OCI-M2 (cell line): Measurements from ENCODE around the gene PCED1B.
"Not testable (repeated sequence)": the region's sequence is repeated elsewhere in the genome, so short reads cannot be mapped to it uniquely, and the experiment has no call there.

Experiments used
- DNase-seq: peaks from one replicate; lab custom pipeline; 2025; ENCODE audit not compliant: unreplicated experiment; lab: John Stamatoyannopoulos, UW

Gene PCED1B, protein sequence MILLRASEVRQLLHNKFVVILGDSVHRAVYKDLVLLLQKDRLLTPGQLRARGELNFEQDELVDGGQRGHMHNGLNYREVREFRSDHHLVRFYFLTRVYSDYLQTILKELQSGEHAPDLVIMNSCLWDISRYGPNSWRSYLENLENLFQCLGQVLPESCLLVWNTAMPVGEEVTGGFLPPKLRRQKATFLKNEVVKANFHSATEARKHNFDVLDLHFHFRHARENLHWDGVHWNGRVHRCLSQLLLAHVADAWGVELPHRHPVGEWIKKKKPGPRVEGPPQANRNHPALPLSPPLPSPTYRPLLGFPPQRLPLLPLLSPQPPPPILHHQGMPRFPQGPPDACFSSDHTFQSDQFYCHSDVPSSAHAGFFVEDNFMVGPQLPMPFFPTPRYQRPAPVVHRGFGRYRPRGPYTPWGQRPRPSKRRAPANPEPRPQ

DNA sequence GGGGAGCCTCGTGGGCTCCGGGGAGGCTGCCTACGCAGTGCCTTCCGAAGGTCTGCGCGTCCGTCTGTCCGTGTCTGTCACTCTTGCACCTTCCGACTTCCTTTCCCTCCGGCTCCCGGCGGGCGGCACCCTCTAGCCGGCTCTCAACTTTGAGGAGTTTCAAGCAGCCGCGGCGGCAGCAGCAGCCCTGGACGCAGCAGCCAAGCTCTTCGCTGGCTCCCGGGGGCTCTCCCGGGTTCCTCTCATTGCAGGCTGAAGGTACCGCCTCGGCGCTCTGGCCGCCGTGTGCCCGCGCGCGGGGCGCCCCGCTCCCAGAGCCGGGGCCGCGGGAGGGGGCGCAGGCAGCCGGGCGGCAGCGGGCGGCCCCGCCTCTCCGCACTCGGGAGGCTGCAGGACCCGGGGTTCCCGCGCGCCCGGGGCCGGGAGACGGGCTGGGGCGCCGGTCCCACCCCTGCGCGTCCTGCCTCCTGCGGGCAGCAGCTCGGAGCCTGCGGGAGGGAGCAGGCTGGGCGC is at the start of gene PCED1B, which contains the start of gene AMIGO2:
Gene PCED1B (plus strand): TSS at position 154 of the 513 bp plus-strand sequence. CDS start 155,443 bp downstream, outside the sequence.
Gene AMIGO2 (minus strand): TSS at position 492 of the 513 bp plus-strand sequence. CDS start 957 bp downstream, outside the sequence.
- DNase-seq = no peak

DNA sequence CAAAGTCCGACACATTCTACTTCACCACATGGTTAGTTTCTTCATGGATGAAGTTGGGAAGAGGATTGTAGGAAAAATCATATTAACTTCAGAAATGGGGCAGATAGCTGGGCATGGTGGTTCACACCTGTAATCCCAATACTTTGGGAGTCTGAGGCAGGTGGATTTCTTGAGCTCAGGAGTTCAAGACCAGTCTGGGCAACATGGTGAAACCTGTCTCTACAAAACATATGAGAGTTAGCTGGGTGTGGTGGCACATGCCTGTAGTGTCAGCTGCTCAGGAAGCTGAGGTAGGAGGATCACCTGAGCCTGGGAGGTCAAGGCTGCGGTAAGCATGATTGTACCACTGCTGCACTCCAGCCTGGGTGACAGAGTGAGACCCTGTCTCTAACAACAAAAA is 49.5 kb upstream of the PCED1B start:
- DNase-seq = no peak

DNA sequence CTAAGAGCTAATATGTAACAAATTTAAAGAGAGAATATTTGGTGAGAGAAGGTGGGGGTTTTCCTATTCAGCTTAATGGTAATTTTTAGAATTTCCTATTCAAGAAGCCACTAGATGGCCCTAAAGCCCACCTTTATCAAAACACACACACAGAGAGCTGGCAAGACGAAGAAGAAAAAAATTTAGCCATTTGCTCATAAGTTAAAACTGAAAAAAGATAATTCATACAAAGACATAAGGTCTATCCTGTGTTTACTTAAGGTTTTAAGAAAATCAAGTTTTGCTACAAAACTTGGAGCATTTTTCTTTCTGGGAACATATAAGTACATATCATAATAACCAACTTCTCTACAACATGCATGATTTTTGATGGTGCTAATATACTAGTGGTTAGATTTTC is 46.8 kb upstream of the PCED1B start:
- no peak for DNase-seq

DNA sequence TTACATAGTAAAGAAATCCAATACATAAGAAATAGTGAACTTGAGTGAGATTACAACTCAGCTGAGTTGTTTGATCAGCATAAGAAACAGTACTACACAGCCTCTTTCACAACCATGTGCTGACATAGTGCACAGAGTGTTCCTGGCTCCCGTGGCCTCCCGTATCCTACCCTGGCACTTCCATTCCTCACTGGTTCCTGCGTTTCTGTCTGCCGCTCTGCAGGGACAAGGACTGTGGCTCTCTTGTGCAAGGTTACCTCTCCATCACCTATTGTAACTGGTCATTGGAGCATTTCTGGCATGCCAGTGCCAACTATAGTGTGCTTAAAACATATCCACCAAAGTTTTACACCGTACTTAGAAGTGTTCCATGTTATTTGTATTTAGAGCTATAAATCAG is 46.3 kb upstream of the PCED1B start:
- no peak for DNase-seq

DNA sequence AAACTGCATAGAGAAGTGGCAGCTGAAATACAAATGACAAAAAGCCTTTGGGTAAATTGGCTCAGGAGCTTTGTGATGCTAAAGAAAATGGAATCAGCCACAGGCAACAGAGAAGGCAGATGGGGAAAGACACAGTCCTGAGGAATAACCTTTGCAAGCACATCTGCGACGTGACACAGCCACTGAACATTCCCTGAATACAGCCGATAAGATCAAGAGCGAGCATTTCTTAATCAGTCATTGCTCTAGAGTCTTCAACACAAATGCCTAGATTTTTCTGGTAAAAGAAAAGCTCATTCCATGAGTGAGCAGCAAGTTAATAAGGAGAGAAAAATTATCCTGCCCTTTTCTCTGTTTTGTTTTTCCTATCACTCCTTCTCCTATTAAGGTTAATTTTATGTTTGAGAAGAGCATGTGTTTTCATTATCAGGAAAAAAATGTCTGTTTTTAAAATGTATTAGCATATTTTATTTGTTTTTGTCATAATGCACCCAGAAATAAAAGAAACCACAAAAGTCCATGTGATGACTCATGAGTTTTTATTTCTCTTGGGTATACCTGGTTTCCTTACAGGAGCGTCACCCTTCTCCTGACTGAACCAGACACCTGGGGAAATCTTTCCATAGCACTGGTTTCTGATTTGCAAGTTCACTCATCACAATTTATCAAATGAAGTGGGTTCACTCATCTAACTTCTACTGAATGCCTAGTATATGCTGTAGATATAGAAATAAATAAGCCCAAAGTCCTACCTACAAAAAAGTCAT is 45.4 kb upstream of the PCED1B start:
- no peak for DNase-seq

DNA sequence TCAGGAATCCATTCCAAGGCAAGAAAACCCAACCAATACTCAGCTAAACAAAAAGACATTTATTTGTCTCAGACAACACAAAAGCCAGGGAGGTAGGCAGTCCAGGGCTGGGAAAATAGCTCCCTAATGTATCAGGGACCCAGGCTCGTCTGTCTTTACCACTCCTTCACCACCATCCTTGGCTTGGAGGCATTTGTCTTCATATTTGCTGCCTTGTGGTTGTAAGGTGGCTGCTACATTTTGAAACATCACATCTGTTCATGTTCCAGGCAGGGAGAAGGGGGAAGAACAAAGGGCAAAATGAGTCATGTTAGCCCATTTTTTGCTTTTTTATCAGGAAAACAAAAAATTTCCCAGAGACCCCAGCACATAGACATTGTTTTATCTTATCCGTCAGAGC is 44.8 kb upstream of the PCED1B start:
- DNase-seq = no peak

DNA sequence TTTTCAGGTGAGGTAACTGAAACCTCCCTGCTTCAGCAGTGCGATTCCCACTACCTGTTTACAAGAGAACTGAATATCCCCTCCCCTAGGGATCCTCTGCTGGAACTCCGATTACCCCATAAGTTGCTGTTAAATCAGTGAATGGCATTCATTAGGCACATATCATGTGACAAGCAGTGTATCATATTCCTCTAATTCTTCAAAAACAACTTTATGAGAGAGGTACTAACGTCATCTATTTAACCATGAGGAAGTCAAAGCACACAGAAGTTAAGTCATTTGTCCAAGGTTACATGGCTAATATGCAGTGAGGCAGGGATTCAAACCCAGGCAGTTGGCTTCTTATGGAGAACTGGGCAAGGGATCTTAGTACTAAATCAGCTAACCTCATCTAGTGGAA is 43.9 kb upstream of the PCED1B start:
- DNase-seq = no peak

DNA sequence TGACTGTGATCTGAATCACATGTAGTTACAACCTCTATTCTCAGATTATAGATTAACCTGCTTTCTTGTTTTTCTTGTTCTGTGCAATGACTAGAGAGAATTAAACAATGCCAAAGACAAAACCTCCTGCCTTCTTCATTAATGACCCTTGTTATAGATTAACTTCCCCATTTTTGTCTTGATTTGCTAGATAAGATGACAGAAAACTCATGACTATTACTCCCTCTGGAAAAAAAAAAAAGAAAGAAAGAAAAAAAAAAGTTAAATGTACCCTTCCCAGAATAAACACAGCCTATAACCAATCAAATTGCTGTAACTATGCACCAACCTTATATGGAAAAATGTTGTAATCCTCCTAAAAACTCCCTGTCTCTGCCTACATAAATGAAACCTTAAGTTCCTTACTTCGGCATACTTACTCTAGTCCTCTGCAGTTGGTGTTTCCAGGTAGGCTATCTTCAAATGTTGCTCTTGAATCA is 41.1 kb upstream of the PCED1B start:
- no peak for DNase-seq

DNA sequence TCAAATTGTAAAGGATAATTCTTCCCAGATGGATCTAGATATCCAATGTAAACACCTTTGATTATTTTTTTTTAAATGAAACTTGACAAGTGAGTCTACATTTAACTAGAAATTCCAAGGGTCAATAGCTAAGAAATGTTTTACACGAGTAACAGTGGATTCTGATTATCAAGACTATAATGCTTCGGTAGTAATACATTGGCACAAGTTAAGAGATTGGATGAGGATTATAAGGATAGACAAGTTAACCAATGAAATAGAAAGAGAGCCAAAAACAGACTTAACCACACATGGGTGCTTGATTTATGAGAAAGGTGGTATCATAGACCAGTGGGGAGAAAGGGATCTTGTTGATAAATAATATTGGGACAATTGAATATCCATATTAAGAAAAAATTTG is 40.3 kb upstream of the PCED1B start:
- DNase-seq = no peak

DNA sequence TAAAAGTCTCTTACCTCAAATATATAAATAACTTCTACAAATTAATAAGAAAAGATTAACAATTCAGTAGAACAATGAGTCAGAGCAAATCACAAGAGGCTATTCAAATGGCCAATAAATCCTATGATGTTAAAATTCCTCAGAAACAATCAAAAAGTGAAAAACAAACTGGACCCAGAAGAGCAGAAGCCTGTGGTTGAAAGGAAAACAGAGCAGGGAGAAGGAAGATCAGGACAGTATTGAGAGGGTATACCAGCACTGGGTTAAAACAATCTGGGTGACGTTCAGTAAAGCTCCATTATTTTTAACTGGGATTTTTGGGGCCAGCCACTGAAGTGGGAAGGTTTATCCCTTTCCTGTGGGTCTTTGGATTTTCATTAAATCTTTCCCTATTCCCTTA is 39.7 kb upstream of the PCED1B start:
- DNase-seq = no peak

DNA sequence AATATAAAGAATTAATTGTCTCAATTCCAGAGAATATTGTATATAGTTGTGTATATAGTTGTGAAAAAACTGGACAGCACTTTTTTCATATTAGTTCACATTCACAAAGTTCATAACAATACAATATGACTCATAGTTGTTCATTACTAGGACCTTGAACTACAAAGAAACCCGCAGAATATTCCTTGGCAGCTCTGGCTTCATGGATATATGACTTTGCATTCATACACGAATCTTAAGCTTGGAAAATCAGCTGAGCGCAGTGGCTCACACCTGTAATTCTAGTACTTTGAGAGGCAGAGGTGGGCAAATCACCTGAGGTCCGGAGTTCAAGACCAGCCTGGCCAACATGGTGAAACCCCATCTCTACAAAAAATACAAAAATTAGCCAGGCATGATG is 38.1 kb upstream of the PCED1B start:
- no peak for DNase-seq

DNA sequence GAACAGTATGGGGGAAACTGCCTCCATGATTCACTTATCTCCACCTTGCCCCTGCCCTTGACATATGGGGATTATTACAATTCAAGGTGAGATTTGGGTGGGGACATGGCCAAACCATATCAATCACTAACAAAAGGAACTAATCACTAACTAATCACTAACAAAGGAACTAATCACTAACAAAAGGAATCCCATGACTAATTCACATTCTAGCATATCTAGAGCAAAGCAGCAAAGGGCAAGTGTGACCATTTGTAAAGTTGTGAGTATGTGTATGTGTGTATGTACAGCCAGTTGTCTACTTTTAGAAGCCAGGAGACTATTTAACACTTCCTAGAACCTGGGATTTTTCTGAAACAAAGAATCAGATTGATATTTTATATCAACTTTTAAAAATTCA is 30.9 kb upstream of the PCED1B start:
- no peak for DNase-seq

DNA sequence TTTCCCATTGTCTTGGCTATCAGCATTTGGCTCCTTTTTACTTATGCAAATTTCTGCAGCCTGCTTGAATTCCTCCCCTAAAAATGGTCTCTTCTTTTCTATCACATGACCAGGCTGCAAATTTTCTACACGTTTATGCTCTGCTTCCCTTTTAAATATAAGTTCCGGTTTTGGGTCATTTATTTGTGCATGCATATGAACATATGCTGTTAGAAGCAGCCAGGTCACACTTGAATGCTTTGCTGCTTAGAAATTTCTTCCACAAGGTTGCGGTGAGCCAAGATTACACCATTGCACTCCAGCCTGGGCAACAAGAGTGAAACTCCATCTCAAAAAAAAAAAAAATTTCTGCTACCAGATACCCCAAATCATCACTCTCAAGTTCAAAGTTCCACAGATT is 28.1 kb upstream of the PCED1B start:
- not testable (repeated sequence) for DNase-seq

DNA sequence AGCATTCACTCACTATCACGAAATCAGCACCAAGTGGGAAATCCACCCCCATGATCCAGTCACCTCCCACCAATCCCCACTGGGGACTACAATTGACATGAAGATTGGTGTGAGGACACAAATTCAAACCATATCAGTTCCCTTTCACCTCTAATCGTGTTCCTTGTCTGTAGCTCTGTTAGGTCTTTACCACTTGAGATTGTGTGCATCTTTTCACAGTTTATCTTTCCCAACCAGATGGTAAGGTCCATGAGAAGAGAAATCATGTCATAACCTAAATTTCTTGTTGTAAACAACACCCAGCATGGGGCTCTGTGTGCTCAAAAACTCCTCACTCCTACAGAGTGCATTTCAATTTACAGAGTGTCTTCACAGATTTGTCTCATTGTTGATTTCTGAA is 27.1 kb upstream of the PCED1B start:
- DNase-seq = no peak

DNA sequence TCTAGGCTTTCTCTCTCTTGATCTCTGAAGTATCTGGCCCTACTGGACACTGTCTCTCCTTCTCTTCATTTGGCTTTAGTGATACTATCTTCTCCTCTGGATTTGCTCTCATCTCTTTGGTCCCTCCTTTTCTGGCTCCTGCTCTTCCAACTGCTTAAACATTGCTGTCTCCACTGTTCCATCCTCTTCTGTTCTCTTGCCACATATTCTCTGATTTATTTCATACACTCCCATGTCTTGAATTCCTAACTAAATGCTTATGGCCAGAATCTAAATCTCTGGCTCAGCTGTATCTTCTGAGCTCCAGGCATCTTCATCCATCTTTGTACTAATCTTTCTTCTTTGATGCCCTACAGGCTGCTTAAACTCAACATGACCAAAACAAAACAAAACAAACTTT is 25.5 kb upstream of the PCED1B start:
- DNase-seq = no peak

DNA sequence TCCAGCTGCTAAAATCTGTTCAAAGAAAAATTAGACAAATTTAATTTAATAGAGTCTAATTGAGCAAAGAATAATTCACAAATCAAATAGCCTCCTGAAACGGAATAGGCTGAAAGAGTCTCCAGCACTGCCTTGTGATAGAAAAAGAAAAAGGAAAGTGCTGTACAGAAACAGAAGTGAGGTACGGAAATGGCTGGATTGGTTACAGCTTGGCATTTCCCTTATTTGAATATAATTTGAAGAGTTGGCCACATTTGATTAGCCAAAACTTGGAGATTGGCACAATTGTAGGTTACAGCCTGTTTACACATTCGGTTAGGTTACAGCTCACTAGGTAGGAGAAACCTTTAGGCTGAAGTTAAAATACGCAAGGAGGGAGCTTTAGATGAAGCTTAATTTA is 24.8 kb upstream of the PCED1B start:
- DNase-seq = no peak

DNA sequence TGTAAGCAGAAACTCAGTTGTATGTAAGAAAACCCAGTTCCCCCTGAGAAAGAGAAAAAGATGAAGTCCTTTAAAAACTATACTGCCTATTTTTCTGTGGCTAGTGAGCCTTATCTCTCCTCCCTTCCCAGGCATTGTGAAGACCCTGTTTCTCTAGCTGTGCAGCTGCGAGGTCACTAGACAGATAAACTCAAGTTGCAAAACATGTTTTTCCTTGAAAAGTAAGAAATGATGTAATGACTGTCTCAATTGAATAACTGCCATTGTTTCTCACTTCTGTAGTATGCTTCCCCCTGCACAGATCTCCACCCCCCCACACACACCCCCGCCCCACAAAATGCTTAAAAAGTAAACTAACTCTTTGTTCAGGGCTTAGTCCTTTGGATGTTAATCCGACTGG is 23.6 kb upstream of the PCED1B start:
- not testable (repeated sequence) for DNase-seq

DNA sequence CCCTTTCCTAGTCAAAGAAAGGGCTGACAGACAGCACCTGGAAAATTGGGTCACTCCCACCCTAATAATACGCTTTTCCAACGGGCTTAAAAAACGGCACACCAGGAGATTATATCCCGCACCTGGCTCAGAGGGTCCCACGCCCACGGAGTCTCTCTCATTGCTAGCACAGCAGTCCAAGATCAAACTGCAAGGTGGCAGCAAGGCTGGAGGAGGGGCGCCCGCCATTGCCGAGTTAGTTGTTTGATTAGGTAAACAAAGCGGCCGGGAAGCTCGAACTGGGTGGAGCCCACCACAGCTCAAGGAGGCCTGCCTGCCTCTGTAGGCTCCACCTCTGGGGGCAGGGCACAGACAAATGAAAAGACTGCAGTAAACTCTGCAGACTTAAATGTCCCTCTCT is 22.5 kb upstream of the PCED1B start:
- DNase-seq = not testable (repeated sequence)

DNA sequence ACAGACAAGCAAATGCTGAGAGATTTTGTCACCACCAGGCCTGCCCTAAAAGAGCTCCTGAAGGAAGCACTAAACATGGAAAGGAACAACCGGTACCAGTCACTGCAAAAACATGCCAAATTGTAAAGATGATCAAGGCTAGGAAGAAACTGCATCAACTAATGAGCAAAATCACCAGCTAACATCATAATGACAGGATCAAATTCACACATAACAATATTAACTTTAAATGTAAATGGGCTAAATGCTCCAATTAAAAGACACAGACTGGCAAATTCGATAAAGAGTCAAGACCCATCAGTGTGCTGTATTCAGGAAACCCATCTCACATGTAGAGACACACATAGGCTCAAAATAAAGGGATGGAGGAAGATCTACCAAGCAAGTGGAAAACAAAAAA is 20.8 kb upstream of the PCED1B start:
- not testable (repeated sequence) for DNase-seq

DNA sequence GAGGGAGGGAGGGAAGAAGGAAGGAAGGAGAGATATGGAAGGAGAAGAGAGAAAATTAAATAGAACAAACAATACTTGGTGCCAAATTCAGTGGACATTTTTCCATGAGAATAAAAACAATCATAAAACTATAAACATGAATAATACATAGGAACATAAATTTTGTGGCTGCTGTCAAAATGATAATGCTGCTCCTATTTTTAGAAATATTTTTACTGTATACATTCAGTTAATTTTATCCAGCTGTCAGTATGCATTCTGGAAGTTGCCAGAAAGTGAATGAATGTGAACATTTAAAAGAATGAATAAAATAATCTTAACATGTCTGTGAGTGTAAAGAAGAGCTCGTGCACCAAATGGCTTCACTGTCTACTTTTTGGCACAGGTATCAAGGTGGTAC is 13.9 kb upstream of the PCED1B start:
- DNase-seq = no peak

DNA sequence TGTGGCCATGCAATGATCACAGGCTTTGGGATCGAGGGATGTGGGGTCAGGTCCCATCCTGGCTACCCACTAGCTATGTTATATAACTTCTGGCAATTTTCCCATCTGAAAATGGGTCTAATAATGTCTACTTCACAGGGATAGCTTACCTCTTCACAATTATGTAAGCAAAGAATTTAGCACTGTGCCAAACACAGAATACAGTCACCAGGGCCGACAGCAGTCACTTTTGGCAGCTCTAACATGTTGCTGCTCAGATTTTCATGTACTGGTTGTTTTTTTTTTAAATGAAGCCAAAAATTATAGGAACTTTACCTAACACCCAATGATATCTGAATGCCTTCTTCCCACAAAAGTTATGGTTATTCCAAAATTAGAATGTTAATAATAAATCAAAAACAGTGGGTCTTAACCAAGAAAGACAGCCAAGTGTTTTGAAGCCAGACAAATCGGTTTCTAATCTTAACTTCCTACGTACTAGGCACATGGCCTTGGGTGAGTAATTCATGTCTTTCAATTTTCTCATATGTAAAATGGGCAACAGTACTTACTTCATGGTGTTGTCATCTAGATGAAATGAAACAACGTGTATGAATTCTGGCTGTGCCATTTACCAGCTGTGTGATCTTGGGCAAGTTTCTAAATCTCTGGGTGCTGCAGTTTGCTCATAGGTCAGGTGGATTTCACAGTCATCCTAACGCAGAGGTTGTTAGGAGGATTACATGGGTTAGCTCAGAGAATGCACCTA is 13.0 kb upstream of the PCED1B start:
- no peak for DNase-seq
